Muscle of arm (tissue), 12 donors: ENCODE data around the gene PAPPA. TPM values are rescaled to one million over a fixed set of nuclear protein-coding genes. Genes with fewer than 3 reads are reported as not detected.

Experiments used
- DNase-seq: peaks from one replicate; pipeline ENCODE4 v3.0.0-alpha.2; 2013
- polyA plus RNA-seq, 12 donors: library from polyadenylated mRNA; unstranded; fragments of 120-200 nt; gene quantifications; one replicate each; pipeline ENCODE4 v1.2.1, GENCODE V29; 2013; ENCODE audit not compliant: insufficient read length in 12 of 12

Gene PAPPA
- polyA plus RNA-seq, 12 donors = 0.37 to 2.4 (median 0.83) TPM; not detected in 2

DNA sequence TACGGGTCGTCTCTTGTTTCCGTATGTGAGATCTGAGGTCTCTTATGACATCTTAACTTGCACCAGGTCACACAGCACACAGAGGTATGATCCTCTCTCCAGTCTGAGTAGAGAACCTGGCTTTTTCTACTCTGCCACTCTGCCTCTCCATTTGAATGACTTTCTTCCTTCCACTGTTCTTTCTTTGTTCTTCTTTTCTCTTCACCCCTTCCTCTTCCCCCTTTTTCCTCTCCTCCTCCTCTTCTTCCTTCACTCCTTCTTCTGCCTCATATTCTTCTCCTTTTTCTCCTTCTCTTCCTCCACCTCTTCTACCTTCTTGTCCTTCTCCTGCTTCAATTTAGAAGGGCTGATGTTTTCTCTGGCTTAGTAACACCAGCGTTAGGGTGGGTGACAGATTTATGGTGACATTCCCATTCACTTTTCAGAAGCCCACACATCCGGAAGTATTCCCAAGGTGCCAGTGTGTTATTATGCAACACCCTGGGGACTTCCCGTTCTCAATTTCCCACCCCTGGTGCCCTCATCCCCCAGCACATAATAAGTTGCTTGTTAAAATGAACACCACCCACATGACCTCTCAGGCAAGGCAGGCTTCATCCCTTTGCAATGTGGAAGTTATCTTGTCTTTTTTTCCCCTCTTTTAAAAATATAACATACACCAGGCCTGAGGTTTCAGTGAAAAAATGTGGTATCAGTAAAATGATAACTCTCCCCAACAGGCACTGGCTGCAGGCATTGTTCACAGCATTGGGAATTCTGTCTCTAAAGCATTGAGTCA lies 122.0 kb downstream of the PAPPA start:
- DNase-seq = no peak

DNA sequence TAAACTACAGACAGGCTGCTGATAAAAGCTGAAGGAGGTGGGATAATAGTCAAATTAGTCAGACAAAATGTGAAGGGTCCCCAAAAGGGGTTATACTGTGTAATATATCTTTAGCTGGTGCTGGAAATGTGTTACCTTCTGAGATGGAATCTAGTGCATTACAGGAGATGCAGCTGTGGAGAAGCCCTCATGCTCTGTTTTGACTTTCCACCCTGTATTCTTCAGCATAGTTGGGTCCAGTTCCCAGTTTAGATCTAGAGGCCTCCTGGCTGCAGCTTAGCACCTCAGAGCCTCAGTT lies 122.6 kb downstream of the PAPPA start:
- no peak for DNase-seq

GRCh38 chr9:116276651-116277121 lies 123.1 kb downstream of the PAPPA start:
- no peak for DNase-seq

- DNase-seq = no peak
Observed at GRCh38 chr9:116278326-116278725, 124.7 kb downstream of the PAPPA start.

- no peak for DNase-seq
Observed at GRCh38 chr9:116279230-116279629, 125.6 kb downstream of the PAPPA start.

GRCh38 chr9:116280529-116280928 lies 126.9 kb downstream of the PAPPA start:
- DNase-seq = no peak

GRCh38 chr9:116282597-116282996 lies 129.0 kb downstream of the PAPPA start:
- DNase-seq = no peak

DNA sequence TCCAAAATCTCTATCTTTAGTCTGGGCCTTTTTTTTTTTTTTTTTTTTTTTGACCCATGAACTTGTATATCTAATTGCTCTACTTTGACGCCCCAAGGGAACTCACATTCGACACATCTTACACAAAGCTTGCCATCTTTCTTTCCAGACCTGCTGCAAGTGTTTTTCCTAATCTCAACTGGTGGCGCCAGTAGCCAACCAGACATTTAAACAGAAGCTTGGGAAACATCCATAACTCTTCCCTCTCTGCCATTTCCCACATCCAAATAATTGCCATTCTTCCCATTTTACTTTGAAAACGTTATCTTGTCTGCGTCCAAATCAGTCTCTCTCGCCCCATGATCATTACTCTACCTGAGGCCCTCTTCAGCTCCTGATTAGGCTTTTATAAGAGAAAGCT lies 130.9 kb downstream of the PAPPA start:
- DNase-seq = no peak

GRCh38 chr9:116285320-116285719 lies 131.7 kb downstream of the PAPPA start:
- no peak for DNase-seq

GRCh38 chr9:116286297-116286696 lies 132.7 kb downstream of the PAPPA start:
- DNase-seq = peak; percentile 7

- DNase-seq = no peak
Observed at GRCh38 chr9:116287721-116288120, 134.1 kb downstream of the PAPPA start.

DNA sequence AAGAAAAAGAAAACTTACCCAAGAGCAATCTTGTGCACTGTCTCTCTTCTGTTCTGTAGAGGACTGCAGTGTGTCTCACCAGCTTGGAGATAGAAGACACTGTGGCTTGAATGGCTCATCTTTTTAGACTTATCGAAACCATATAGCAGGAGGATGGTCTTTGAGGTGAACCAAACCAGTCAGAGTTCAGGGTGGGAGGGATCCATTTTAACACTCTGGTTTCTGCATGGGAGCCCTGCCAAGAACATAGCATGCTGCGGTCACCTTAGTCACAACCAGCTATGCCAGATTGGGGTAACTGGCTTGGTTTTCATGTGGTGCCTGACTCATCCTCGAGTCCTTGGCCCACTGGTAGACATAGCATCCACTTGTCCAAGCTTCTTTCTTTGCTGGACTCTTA lies 135.1 kb downstream of the PAPPA start:
- no peak for DNase-seq

- no peak for DNase-seq
Observed at GRCh38 chr9:116297346-116297745, 143.8 kb downstream of the PAPPA start.

- DNase-seq = no peak
Observed at GRCh38 chr9:116298249-116298648, 144.7 kb downstream of the PAPPA start.

- no peak for DNase-seq
Observed at GRCh38 chr9:116298878-116299391, 145.3 kb downstream of the PAPPA start.

DNA sequence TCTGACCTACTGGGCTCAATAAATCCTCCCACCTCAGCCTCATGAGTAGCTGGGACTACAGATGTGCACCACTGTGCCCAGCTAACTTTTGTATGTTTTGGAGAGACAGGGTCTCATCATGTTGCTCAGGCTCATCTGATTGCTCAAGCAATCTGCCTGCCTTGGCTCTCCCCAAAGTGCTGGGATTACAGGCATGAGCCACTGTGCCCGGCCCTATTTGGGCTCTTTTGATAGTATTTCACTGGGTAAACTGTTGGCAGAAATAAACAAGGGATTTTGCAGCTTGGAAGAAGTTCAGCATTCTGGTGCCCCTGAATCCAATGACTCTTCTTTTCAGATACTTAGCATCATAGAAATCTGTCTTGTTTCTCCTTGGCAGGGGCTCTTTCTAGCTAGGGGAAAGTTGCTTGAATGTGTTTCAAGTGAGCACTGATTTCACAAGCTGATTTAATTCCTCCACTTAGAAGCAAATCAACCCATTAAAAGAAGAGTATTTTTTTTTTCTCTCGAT lies 146.8 kb downstream of the PAPPA start:
- DNase-seq = no peak

DNA sequence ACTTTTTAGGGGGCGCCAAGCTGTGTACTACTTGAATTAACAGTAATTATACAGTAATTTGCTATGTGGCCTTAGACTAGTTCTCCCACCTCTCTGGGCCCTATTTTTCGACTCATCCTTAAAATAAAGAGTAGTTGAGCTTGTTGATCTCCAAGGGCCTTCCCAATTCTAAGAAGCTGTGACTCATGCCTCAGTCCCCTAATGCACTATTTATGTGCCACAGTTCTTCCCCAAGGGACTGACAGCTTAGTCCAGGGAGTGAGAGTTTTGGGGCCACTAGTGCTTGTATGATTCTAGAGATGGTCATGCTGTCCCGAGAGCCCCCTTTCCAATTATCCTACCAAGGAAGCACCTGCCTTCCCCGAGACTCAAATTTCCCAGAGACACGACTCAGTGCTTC lies 149.7 kb downstream of the PAPPA start:
- no peak for DNase-seq

- no peak for DNase-seq
Observed at GRCh38 chr9:116303886-116304538, 150.4 kb downstream of the PAPPA start.

GRCh38 chr9:116304761-116305160 lies 151.2 kb downstream of the PAPPA start:
- no peak for DNase-seq

GRCh38 chr9:116308076-116308475 lies 154.5 kb downstream of the PAPPA start:
- no peak for DNase-seq

GRCh38 chr9:116309900-116310611 lies 156.5 kb downstream of the PAPPA start:
- no peak for DNase-seq

DNA sequence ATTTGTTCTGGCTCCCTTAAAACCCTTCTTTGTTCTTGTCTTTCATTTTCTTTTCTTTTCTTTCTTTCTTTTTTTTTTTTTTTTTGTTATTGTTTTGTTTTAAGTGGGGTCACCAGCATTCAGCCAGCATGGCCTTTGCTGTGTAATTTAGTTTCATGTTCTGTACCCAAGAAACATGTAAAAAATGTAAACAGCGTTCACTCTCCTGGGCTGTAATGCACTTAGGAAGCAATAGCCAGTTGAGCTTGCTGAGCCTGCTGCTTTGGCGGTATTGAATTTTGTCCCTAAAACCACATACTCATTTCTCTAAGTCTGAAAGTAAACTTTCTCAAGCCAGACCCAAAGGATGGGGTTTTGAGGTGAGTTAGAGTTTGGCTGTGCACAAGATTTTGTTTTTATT lies 158.6 kb downstream of the PAPPA start:
- DNase-seq = no peak

DNA sequence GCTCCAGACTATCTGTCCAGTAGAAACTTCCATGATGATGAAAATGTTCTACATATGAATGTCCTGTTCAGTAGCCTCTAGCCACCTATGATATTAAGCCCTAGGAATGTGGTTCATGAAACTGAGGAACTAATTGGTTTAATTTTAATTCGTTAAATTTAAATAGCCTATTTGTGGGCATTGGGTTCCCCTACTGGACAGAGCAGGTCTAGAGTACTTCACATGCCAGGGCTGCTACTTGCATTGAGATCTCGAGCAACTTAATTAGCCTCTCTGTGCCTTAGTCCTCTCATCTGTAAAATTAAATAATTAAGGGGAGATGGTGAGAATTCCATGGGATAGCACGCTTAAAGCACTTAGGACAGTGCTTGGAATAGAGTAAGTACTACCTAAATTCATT lies 160.0 kb downstream of the PAPPA start:
- DNase-seq = no peak
